Measurements from ENCODE around the gene BTBD9. TPM values are rescaled to one million over a fixed set of nuclear protein-coding genes. Genes with fewer than 3 reads are reported as not detected.
A peak's percentile ranks its signal among the peaks of the same experiment; 100 is the strongest.

Gene BTBD9
- total RNA-seq, 1 experiment from 2014 or later: 19.4 TPM

GRCh38 chr6:38508894-38509293 is 130.8 kb downstream of the BTBD9 start:
- CTCF ChIA-PET: interaction anchor here (0.6 to 2.4 kb wide), 5 partner anchors 9 to 442 kb away, joined by 3 to 9 read pairs (median 3); no protein-coding TSS in a partner anchor
- H3K4me3 Mint-ChIP-seq (ENCODE audit: low read depth, unreplicated experiment): no peak overlapping the region
- H3K27ac Mint-ChIP-seq (ENCODE audit: unreplicated experiment): no peak overlapping the region
- peaks cover 8% of the 10 kb centered on the region for H3K4me1 Mint-ChIP-seq (ENCODE audit: low read depth, unreplicated experiment)
- intact Hi-C loops (cut with micrococcal nuclease; ENCODE audit: unreplicated experiment): no loop called here
- no peak for TF ChIP-seq CTCF (IDR thresholded peaks at IDR 0.05; ENCODE audit: unreplicated experiment)
- H3K36me3 Mint-ChIP-seq (ENCODE audit: insufficient read depth, unreplicated experiment): no peaks in the 10 kb centered on the region
- peak; percentile 47 for DNase-seq
- no peaks in the 10 kb centered on the region for H3K9me3 Mint-ChIP-seq (ENCODE audit: low read depth, unreplicated experiment)
- H3K27me3 Mint-ChIP-seq (ENCODE audit: unreplicated experiment): no peaks in the 10 kb centered on the region
- no TSS peak for BruUV-seq (replicated peaks)

GRCh38 chr6:38508286-38508685 is 131.4 kb downstream of the BTBD9 start:
- no peak for DNase-seq
- no peak for TF ChIP-seq CTCF (IDR thresholded peaks at IDR 0.05; ENCODE audit: unreplicated experiment)
- H3K27ac Mint-ChIP-seq (ENCODE audit: unreplicated experiment): no peak overlapping the region
- no peaks in the 10 kb centered on the region for H3K36me3 Mint-ChIP-seq (ENCODE audit: insufficient read depth, unreplicated experiment)
- no peak overlapping the region for H3K4me3 Mint-ChIP-seq (ENCODE audit: low read depth, unreplicated experiment)
- H3K4me1 Mint-ChIP-seq (ENCODE audit: low read depth, unreplicated experiment): peaks cover 8% of the 10 kb centered on the region
- H3K9me3 Mint-ChIP-seq (ENCODE audit: low read depth, unreplicated experiment): no peaks in the 10 kb centered on the region
- CTCF ChIA-PET: interaction anchor here (0.7 to 2.4 kb wide), 3 partner anchors 9 to 19 kb away, joined by 3 to 9 read pairs (median 3); no protein-coding TSS in a partner anchor
- H3K27me3 Mint-ChIP-seq (ENCODE audit: unreplicated experiment): no peaks in the 10 kb centered on the region
- intact Hi-C loops (cut with micrococcal nuclease; ENCODE audit: unreplicated experiment): no loop called here
- no TSS peak for BruUV-seq (replicated peaks)

- CTCF ChIA-PET: no interaction called here
- H3K9me3 Mint-ChIP-seq (ENCODE audit: low read depth, unreplicated experiment): no peaks in the 10 kb centered on the region
- H3K27me3 Mint-ChIP-seq (ENCODE audit: unreplicated experiment): no peaks in the 10 kb centered on the region
- intact Hi-C loops (cut with micrococcal nuclease; ENCODE audit: unreplicated experiment): no loop called here
- no peak overlapping the region for H3K4me3 Mint-ChIP-seq (ENCODE audit: low read depth, unreplicated experiment)
- no peak overlapping the region for H3K27ac Mint-ChIP-seq (ENCODE audit: unreplicated experiment)
- TF ChIP-seq CTCF (IDR thresholded peaks at IDR 0.05; ENCODE audit: unreplicated experiment): no peak
- BruUV-seq (replicated peaks): no TSS peak
- DNase-seq: no peak
- H3K4me1 Mint-ChIP-seq (ENCODE audit: low read depth, unreplicated experiment): peaks cover 8% of the 10 kb centered on the region
- no peaks in the 10 kb centered on the region for H3K36me3 Mint-ChIP-seq (ENCODE audit: insufficient read depth, unreplicated experiment)
These were observed 132.6 kb downstream of the BTBD9 start for GRCh38 chr6:38507173-38507572.

GRCh38 chr6:38505826-38506225 is 133.9 kb downstream of the BTBD9 start:
- Mint-ChIP-seq H3K27me3 (ENCODE audit: unreplicated experiment) (no peaks in the 10 kb centered on the region), H3K27ac (ENCODE audit: unreplicated experiment) (no peak overlapping the region), H3K36me3 (ENCODE audit: insufficient read depth, unreplicated experiment) (no peaks in the 10 kb centered on the region), H3K4me1 (ENCODE audit: low read depth, unreplicated experiment) (peaks cover 8% of the 10 kb centered on the region), H3K4me3 (ENCODE audit: low read depth, unreplicated experiment) (no peak overlapping the region), H3K9me3 (ENCODE audit: low read depth, unreplicated experiment) (no peaks in the 10 kb centered on the region)
- CTCF ChIA-PET: interaction anchor here (0.7 kb wide), 1 partner anchor 353 kb away, joined by 4 read pairs; no protein-coding TSS in a partner anchor
- no peak for DNase-seq
- TF ChIP-seq CTCF (IDR thresholded peaks at IDR 0.05; ENCODE audit: unreplicated experiment): no peak
- intact Hi-C loops (cut with micrococcal nuclease; ENCODE audit: unreplicated experiment): no loop called here
- BruUV-seq (replicated peaks): no TSS peak

Data from Calu3 (cell line).